Measurements from ENCODE around the gene ENPP3. TPM values are rescaled to one million over a fixed set of nuclear protein-coding genes. Genes with fewer than 3 reads are reported as not detected.

ENPP3 gene
- total RNA-seq, 1 donor from 2014 or later = 2.0 TPM

GRCh38 chr6:131635384-131636340 is 1.4 kb upstream of the ENPP3 start:
- no peak overlapping the region for H3K27ac ChIP-seq
- intact Hi-C loops (cut with DNase I) = no loop called here
- H3K9me3 ChIP-seq = no peaks in the 10 kb centered on the region
- H3K4me3 ChIP-seq = no peak overlapping the region
- no peaks in the 10 kb centered on the region for H3K36me3 ChIP-seq
- H3K27me3 ChIP-seq = no peaks in the 10 kb centered on the region
- TF ChIP-seq, protein P1, sequence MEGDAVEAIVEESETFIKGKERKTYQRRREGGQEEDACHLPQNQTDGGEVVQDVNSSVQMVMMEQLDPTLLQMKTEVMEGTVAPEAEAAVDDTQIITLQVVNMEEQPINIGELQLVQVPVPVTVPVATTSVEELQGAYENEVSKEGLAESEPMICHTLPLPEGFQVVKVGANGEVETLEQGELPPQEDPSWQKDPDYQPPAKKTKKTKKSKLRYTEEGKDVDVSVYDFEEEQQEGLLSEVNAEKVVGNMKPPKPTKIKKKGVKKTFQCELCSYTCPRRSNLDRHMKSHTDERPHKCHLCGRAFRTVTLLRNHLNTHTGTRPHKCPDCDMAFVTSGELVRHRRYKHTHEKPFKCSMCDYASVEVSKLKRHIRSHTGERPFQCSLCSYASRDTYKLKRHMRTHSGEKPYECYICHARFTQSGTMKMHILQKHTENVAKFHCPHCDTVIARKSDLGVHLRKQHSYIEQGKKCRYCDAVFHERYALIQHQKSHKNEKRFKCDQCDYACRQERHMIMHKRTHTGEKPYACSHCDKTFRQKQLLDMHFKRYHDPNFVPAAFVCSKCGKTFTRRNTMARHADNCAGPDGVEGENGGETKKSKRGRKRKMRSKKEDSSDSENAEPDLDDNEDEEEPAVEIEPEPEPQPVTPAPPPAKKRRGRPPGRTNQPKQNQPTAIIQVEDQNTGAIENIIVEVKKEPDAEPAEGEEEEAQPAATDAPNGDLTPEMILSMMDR (IDR thresholded peaks at IDR 0.05) = no peak
- TF ChIP-seq POLR2AphosphoS5 (IDR thresholded peaks at IDR 0.05; ENCODE audit: insufficient read depth in 1 of 2, low read depth in 1 of 2) (no peak), POLR2A (IDR thresholded peaks at IDR 0.05) (no peak)
- DNase-seq (ENCODE audit: extremely low spot score in 2 of 2) = no peak
- H3K4me1 ChIP-seq = no peaks in the 10 kb centered on the region

- Histone ChIP-seq H3K36me3 (no peaks in the 10 kb centered on the region), H3K4me1 (no peaks in the 10 kb centered on the region), H3K27me3 (no peaks in the 10 kb centered on the region), H3K9me3 (no peaks in the 10 kb centered on the region), H3K27ac (no peak overlapping the region), H3K4me3 (no peak overlapping the region)
- TF ChIP-seq POLR2A (IDR thresholded peaks at IDR 0.05) = no peak
- no peak for TF ChIP-seq POLR2AphosphoS5 (IDR thresholded peaks at IDR 0.05; ENCODE audit: insufficient read depth in 1 of 2, low read depth in 1 of 2)
- TF ChIP-seq, protein P1 (IDR thresholded peaks at IDR 0.05) = no peak
- DNase-seq (ENCODE audit: extremely low spot score in 2 of 2) = no peak
- intact Hi-C loops (cut with DNase I) = no loop called here
These were observed 911 bp downstream of the ENPP3 start for GRCh38 chr6:131638013-131638412.

- DNase-seq (ENCODE audit: extremely low spot score in 2 of 2) = no peak
- no peaks in the 10 kb centered on the region for H3K36me3 ChIP-seq
- TF ChIP-seq, protein P1 (IDR thresholded peaks at IDR 0.05) = no peak
- TF ChIP-seq POLR2A (IDR thresholded peaks at IDR 0.05) (no peak), POLR2AphosphoS5 (IDR thresholded peaks at IDR 0.05; ENCODE audit: insufficient read depth in 1 of 2, low read depth in 1 of 2) (no peak)
- H3K4me3 ChIP-seq = no peak overlapping the region
- H3K27me3 ChIP-seq = no peaks in the 10 kb centered on the region
- no peak overlapping the region for H3K27ac ChIP-seq
- no peaks in the 10 kb centered on the region for H3K9me3 ChIP-seq
- H3K4me1 ChIP-seq = no peaks in the 10 kb centered on the region
- intact Hi-C loops (cut with DNase I) = no loop called here
These were observed 3.0 kb downstream of the ENPP3 start for GRCh38 chr6:131640100-131640499.

- H3K9me3 ChIP-seq = no peaks in the 10 kb centered on the region
- no peaks in the 10 kb centered on the region for H3K4me1 ChIP-seq
- H3K27ac ChIP-seq = no peak overlapping the region
- no peaks in the 10 kb centered on the region for H3K36me3 ChIP-seq
- intact Hi-C loops (cut with DNase I) = no loop called here
- H3K4me3 ChIP-seq = no peak overlapping the region
- TF ChIP-seq POLR2A (IDR thresholded peaks at IDR 0.05) = no peak
- TF ChIP-seq, protein P1 (IDR thresholded peaks at IDR 0.05) = no peak
- no peak for TF ChIP-seq POLR2AphosphoS5 (IDR thresholded peaks at IDR 0.05; ENCODE audit: insufficient read depth in 1 of 2, low read depth in 1 of 2)
- DNase-seq (ENCODE audit: extremely low spot score in 2 of 2) = no peak
- H3K27me3 ChIP-seq = no peaks in the 10 kb centered on the region
These were observed 3.5 kb downstream of the ENPP3 start for GRCh38 chr6:131640576-131640975.

DNA sequence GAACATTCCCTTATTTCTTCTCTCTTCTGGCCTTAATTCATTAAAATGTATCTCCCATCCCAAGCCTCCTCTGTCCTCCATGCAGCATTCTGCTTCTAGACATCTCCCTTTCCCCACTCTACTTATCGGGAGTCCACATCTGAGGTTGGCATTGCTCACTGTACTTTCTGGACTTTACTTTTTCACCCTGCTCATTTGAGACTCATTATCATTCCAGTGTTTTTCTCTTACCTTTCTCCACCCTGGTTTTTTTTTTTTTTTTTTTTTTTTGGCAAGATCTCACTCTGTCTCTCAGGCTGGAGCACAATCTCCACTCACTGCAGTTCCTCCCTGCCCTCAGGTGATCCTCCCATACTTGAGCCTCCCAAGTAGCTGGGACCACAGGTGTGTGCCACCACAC is 4.5 kb downstream of the ENPP3 start:
- intact Hi-C loops (cut with DNase I) = no loop called here
- Histone ChIP-seq H3K4me1 (no peaks in the 10 kb centered on the region), H3K27ac (no peak overlapping the region), H3K4me3 (no peak overlapping the region), H3K27me3 (no peaks in the 10 kb centered on the region), H3K9me3 (no peaks in the 10 kb centered on the region), H3K36me3 (no peaks in the 10 kb centered on the region)
- TF ChIP-seq, protein P1 (IDR thresholded peaks at IDR 0.05) = no peak
- DNase-seq (ENCODE audit: extremely low spot score in 2 of 2) = no peak
